ENCODE results near the gene AANAT.

DNA sequence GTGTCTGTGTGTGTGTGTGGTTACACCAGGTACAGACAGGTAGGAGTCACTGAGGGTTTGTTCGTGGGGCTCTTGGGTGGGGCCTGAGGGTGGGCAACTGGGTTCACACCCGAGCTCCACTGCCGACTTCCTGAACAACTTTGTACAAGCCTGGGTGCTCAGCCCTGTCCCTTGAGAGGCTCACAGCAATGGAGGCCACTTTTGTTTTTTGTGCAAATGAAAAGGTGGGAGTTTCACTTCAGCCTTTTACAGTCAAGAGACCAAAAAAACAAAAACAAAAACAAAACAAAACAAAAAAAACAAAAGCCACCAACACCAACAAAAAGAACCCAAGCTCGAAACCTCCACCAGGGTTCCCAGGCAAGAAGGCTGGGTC lies 31.5 kb downstream of the AANAT start:
- TF ChIP-seq ZNF565 (CRISPR knock-in tag; conservative IDR thresholded peaks at IDR 0.05; ENCODE audit: low read depth): no peak
- no peak for TF ChIP-seq ZFP30 (CRISPR knock-in tag; IDR thresholded peaks at IDR 0.05)
- TF ChIP-seq, protein P1, sequence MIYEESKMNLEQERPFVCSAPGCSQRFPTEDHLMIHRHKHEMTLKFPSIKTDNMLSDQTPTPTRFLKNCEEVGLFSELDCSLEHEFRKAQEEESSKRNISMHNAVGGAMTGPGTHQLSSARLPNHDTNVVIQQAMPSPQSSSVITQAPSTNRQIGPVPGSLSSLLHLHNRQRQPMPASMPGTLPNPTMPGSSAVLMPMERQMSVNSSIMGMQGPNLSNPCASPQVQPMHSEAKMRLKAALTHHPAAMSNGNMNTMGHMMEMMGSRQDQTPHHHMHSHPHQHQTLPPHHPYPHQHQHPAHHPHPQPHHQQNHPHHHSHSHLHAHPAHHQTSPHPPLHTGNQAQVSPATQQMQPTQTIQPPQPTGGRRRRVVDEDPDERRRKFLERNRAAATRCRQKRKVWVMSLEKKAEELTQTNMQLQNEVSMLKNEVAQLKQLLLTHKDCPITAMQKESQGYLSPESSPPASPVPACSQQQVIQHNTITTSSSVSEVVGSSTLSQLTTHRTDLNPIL (CRISPR knock-in tag; IDR thresholded peaks at IDR 0.05; ENCODE audit: low read depth): no peak
- no peak for TF ChIP-seq CSDC2 (CRISPR knock-in tag; IDR thresholded peaks at IDR 0.05)
- no peak for TF ChIP-seq PPARA (CRISPR knock-in tag; IDR thresholded peaks at IDR 0.05; ENCODE audit: borderline replicate concordance)

Measured in SK-N-SH treated with all-trans-retinoic acid at 6 μM for 48 hours (cell line).